ENCODE data around the gene ZNF800.

The ZNF800 gene

GRCh38 chr7:127377425-127377824 is 15.1 kb downstream of the ZNF800 start:
- peaks cover 48% of the 10 kb centered on the region for H3K36me3 ChIP-seq (replicated peaks; ENCODE audit: low read depth, low read length)
- H3K27ac ChIP-seq (ENCODE audit: low read length): no peak overlapping the region
- no peak overlapping the region for H2AFZ ChIP-seq (ENCODE audit: low read depth, low read length)
- H3K4me2 ChIP-seq (ENCODE audit: low read length): no peak overlapping the region
- H3K9ac ChIP-seq (ENCODE audit: low read length): no peak overlapping the region
- TF ChIP-seq EZH2phosphoT487 (IDR thresholded peaks at IDR 0.05; ENCODE audit: low read depth) (no peak), CTCF (IDR thresholded peaks at IDR 0.05; ENCODE audit: low read depth, low read length) (no peak)
- H3K9me3 ChIP-seq (ENCODE audit: insufficient read depth, low read length): no peaks in the 10 kb centered on the region
- peaks cover 20% of the 10 kb centered on the region for H4K20me1 ChIP-seq (ENCODE audit: insufficient read depth, low read length)
- H3K27me3 ChIP-seq (ENCODE audit: low read depth, low read length): no peaks in the 10 kb centered on the region
- H3K4me1 ChIP-seq (ENCODE audit: low read length): peaks cover 2% of the 10 kb centered on the region
- peaks cover 84% of the 10 kb centered on the region for H3K79me2 ChIP-seq (ENCODE audit: low read length)
- H3K4me3 ChIP-seq (ENCODE audit: low read length): no peak overlapping the region

GRCh38 chr7:127375631-127376030 is 16.9 kb downstream of the ZNF800 start:
- H3K27me3 ChIP-seq (ENCODE audit: low read depth, low read length): no peaks in the 10 kb centered on the region
- no peak overlapping the region for H3K9ac ChIP-seq (ENCODE audit: low read length)
- H2AFZ ChIP-seq (ENCODE audit: low read depth, low read length): no peak overlapping the region
- H3K4me2 ChIP-seq (ENCODE audit: low read length): no peak overlapping the region
- peaks cover 18% of the 10 kb centered on the region; the same call in 1 of the 2 replicates for H4K20me1 ChIP-seq (ENCODE audit: insufficient read depth, low read length)
- H3K9me3 ChIP-seq (ENCODE audit: insufficient read depth, low read length): no peaks in the 10 kb centered on the region
- H3K79me2 ChIP-seq (ENCODE audit: low read length): peaks cover 76% of the 10 kb centered on the region
- H3K36me3 ChIP-seq (replicated peaks; ENCODE audit: low read depth, low read length): peaks cover 43% of the 10 kb centered on the region
- H3K4me3 ChIP-seq (ENCODE audit: low read length): no peak overlapping the region
- TF ChIP-seq EZH2phosphoT487 (IDR thresholded peaks at IDR 0.05; ENCODE audit: low read depth) (no peak), CTCF (IDR thresholded peaks at IDR 0.05; ENCODE audit: low read depth, low read length) (no peak)
- H3K27ac ChIP-seq (ENCODE audit: low read length): no peak overlapping the region
- H3K4me1 ChIP-seq (ENCODE audit: low read length): no peaks in the 10 kb centered on the region

- Histone ChIP-seq H3K79me2 (ENCODE audit: low read length) (peaks cover 70% of the 10 kb centered on the region), H3K9me3 (ENCODE audit: insufficient read depth, low read length) (no peaks in the 10 kb centered on the region), H4K20me1 (ENCODE audit: insufficient read depth, low read length) (peaks cover 50% of the 10 kb centered on the region), H3K27me3 (ENCODE audit: low read depth, low read length) (no peaks in the 10 kb centered on the region), H3K27ac (ENCODE audit: low read length) (no peak overlapping the region), H3K9ac (ENCODE audit: low read length) (no peak overlapping the region), H2AFZ (ENCODE audit: low read depth, low read length) (no peak overlapping the region), H3K4me1 (ENCODE audit: low read length) (no peaks in the 10 kb centered on the region), H3K4me2 (ENCODE audit: low read length) (no peak overlapping the region), H3K36me3 (replicated peaks; ENCODE audit: low read depth, low read length) (peaks cover 41% of the 10 kb centered on the region), H3K4me3 (ENCODE audit: low read length) (no peak overlapping the region)
- TF ChIP-seq CTCF (IDR thresholded peaks at IDR 0.05; ENCODE audit: low read depth, low read length) (no peak), EZH2phosphoT487 (IDR thresholded peaks at IDR 0.05; ENCODE audit: low read depth) (no peak)
Observed at GRCh38 chr7:127367679-127368078, 24.8 kb downstream of the ZNF800 start.

- peaks cover 45% of the 10 kb centered on the region for H3K36me3 ChIP-seq (replicated peaks; ENCODE audit: low read depth, low read length)
- no peaks in the 10 kb centered on the region for H3K9me3 ChIP-seq (ENCODE audit: insufficient read depth, low read length)
Observed at GRCh38 chr7:127366680-127367079, 25.8 kb downstream of the ZNF800 start.

More at GRCh38 chr7:127366680-127367079, 25.8 kb downstream of the ZNF800 start:
- no peak overlapping the region for H3K9ac ChIP-seq (ENCODE audit: low read length)
- no peak overlapping the region for H2AFZ ChIP-seq (ENCODE audit: low read depth, low read length)
- H4K20me1 ChIP-seq (ENCODE audit: insufficient read depth, low read length): peaks cover 59% of the 10 kb centered on the region
- TF ChIP-seq EZH2phosphoT487 (IDR thresholded peaks at IDR 0.05; ENCODE audit: low read depth): no peak
- TF ChIP-seq CTCF (IDR thresholded peaks at IDR 0.05; ENCODE audit: low read depth, low read length): no peak
- H3K27ac ChIP-seq (ENCODE audit: low read length): no peak overlapping the region
- peaks cover 69% of the 10 kb centered on the region for H3K79me2 ChIP-seq (ENCODE audit: low read length)
- H3K27me3 ChIP-seq (ENCODE audit: low read depth, low read length): no peaks in the 10 kb centered on the region
- no peak overlapping the region for H3K4me2 ChIP-seq (ENCODE audit: low read length)
- H3K4me3 ChIP-seq (ENCODE audit: low read length): no peak overlapping the region
- no peaks in the 10 kb centered on the region for H3K4me1 ChIP-seq (ENCODE audit: low read length)
